ENCODE data around the gene SEPSECS.

Gene SEPSECS

DNA sequence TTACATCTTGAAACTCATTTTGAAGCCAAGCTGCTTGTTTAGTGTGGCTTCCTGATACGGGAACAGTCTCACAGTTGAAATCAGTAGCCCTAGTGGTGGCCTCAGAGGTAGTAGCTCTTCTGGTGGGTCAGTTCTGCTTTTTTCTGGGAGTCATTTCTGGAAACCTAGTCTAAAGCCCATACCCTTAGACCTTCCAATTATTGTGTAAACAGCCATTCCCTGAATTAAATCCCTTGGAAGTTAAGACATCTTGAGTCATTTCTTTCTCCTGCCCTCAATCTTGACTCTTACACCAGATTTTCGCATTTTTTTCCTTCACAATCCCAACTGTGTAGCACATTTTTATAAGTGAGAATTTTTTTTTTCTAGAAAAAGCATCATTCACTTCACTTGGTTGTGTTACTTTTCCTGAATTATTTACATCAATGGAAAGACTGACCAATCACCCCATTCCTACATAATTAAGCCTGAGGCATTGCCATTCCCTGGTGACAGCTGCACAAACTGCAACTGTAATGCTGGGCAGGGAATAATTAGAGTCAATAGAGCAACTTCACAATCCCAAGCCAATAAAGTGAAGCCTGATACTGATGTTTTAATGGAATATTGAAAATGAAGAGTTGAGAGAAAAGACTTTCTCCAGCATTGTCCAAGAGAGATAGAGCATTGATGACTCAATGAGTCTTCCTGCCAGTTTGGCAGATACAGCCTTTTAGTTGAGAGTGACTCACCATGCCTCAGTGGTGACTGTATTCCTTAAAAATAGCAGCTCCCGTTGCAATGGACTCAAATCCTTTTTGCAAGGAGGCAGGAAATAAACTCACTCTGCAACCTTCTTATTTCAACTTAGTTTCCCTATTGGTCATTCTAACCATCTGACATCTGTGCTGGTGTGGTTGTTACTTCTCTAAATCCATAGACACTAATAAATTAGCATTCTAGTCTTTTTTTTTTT is 13.0 kb upstream of the SEPSECS start:
- Histone ChIP-seq H2BK120ac (ENCODE audit: low read depth, low read length) (no peak overlapping the region), H3K4me2 (ENCODE audit: low read length) (no peak overlapping the region), H3K9ac (ENCODE audit: low read length) (no peak overlapping the region), H3K4ac (ENCODE audit: low read depth, low read length) (no peak overlapping the region), H2BK15ac (replicated peaks; ENCODE audit: low read depth) (no peak overlapping the region), H3K79me1 (ENCODE audit: low read length) (no peaks in the 10 kb centered on the region), H2AK5ac (ENCODE audit: low read length) (no peak overlapping the region), H3K4me3 (ENCODE audit: low read length) (no peak overlapping the region), H2BK5ac (ENCODE audit: low read length) (no peak overlapping the region), H4K8ac (ENCODE audit: low read depth, low read length) (no peak overlapping the region), H3K23ac (ENCODE audit: low read length) (no peak overlapping the region), H3K4me1 (ENCODE audit: control insufficient read depth, low read depth, low read length) (no peaks in the 10 kb centered on the region), H3K79me2 (ENCODE audit: control insufficient read depth, insufficient read depth, low read length) (no peaks in the 10 kb centered on the region), H3K56ac (ENCODE audit: low read length) (no peak overlapping the region), H3K36me3 (ENCODE audit: control insufficient read depth, insufficient read depth, low read length) (no peaks in the 10 kb centered on the region), H3K27ac (ENCODE audit: low read depth, low read length) (no peak overlapping the region), H3K18ac (ENCODE audit: low read length) (no peak overlapping the region), H3K27me3 (ENCODE audit: insufficient read depth, low read length, poor library complexity) (no peaks in the 10 kb centered on the region), H4K5ac (ENCODE audit: low read length) (no peak overlapping the region)
- DNase-seq = peak; percentile 92
- WGBS (ENCODE audit: extremely low coverage, insufficient coverage, low lambda C conversion rate) = no CpG with 5 or more reads among the region's 3 CpGs

DNA sequence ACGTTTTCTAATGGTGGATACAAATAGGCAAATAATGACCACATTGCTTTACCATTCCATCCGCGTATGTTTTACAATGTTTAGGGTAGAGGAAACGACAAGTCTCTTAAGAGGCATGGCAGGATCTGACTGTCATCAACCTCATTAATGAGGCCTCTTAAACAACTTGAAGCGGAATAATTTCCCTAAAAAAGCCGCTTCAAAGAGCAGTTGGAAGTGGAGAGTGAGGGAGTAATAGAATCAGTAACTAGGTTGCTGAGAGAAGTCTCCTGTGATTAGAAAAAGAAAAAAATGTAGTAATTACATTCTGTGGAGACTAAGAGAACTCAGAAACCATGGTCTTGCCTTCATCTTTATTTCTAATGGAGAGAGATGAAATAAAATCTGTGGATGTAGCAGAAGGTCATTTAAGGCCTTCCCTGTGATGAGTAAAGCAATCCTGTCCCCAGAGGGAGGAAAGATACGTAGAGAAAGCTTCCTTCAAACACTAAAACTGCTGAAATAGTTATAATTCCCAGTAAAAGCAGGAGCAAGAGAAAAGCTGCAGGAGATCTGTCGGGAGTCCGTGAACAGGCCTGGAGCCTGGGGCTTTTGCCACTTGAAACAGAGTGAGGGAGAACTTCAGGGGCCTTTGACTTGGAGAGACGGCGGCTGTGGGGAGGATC is 11.1 kb upstream of the SEPSECS start:
- H2BK5ac ChIP-seq (ENCODE audit: low read length) = no peak overlapping the region
- H3K4ac ChIP-seq (ENCODE audit: low read depth, low read length) = no peak overlapping the region
- H3K56ac ChIP-seq (ENCODE audit: low read length) = no peak overlapping the region
- H3K79me2 ChIP-seq (ENCODE audit: control insufficient read depth, insufficient read depth, low read length) = no peaks in the 10 kb centered on the region
- no peak overlapping the region for H3K9ac ChIP-seq (ENCODE audit: low read length)
- H3K27ac ChIP-seq (ENCODE audit: low read depth, low read length) = no peak overlapping the region
- no peak overlapping the region for H3K4me3 ChIP-seq (ENCODE audit: low read length)
- H3K18ac ChIP-seq (ENCODE audit: low read length) = no peak overlapping the region
- H2BK15ac ChIP-seq (replicated peaks; ENCODE audit: low read depth) = no peak overlapping the region
- H3K4me2 ChIP-seq (ENCODE audit: low read length) = no peak overlapping the region
- H3K27me3 ChIP-seq (ENCODE audit: insufficient read depth, low read length, poor library complexity) = no peaks in the 10 kb centered on the region
- no peak overlapping the region for H4K5ac ChIP-seq (ENCODE audit: low read length)
- H3K4me1 ChIP-seq (ENCODE audit: control insufficient read depth, low read depth, low read length) = no peaks in the 10 kb centered on the region
- no peak overlapping the region for H2AK5ac ChIP-seq (ENCODE audit: low read length)
- no peak overlapping the region for H4K8ac ChIP-seq (ENCODE audit: low read depth, low read length)
- H3K79me1 ChIP-seq (ENCODE audit: low read length) = no peaks in the 10 kb centered on the region
- H3K36me3 ChIP-seq (ENCODE audit: control insufficient read depth, insufficient read depth, low read length) = no peaks in the 10 kb centered on the region
- no CpG with 5 or more reads among the region's 11 CpGs for WGBS (ENCODE audit: extremely low coverage, insufficient coverage, low lambda C conversion rate)
- DNase-seq = no peak
- H2BK120ac ChIP-seq (ENCODE audit: low read depth, low read length) = no peak overlapping the region
- H3K23ac ChIP-seq (ENCODE audit: low read length) = no peak overlapping the region

GRCh38 chr4:25169446-25169845 is 9.2 kb upstream of the SEPSECS start:
- Histone ChIP-seq H3K23ac (ENCODE audit: low read length) (no peak overlapping the region), H3K27ac (ENCODE audit: low read depth, low read length) (no peak overlapping the region), H3K18ac (ENCODE audit: low read length) (no peak overlapping the region), H2BK120ac (ENCODE audit: low read depth, low read length) (no peak overlapping the region), H3K4me3 (ENCODE audit: low read length) (no peak overlapping the region), H3K79me2 (ENCODE audit: control insufficient read depth, insufficient read depth, low read length) (no peaks in the 10 kb centered on the region), H4K8ac (ENCODE audit: low read depth, low read length) (no peak overlapping the region), H3K36me3 (ENCODE audit: control insufficient read depth, insufficient read depth, low read length) (no peaks in the 10 kb centered on the region), H3K79me1 (ENCODE audit: low read length) (no peaks in the 10 kb centered on the region), H3K56ac (ENCODE audit: low read length) (no peak overlapping the region), H3K4me1 (ENCODE audit: control insufficient read depth, low read depth, low read length) (no peaks in the 10 kb centered on the region), H3K4ac (ENCODE audit: low read depth, low read length) (no peak overlapping the region), H3K9ac (ENCODE audit: low read length) (no peak overlapping the region), H2AK5ac (ENCODE audit: low read length) (no peak overlapping the region), H4K5ac (ENCODE audit: low read length) (no peak overlapping the region), H2BK15ac (replicated peaks; ENCODE audit: low read depth) (no peak overlapping the region), H3K27me3 (ENCODE audit: insufficient read depth, low read length, poor library complexity) (no peaks in the 10 kb centered on the region), H2BK5ac (ENCODE audit: low read length) (no peak overlapping the region), H3K4me2 (ENCODE audit: low read length) (no peak overlapping the region)
- DNase-seq = no peak

DNA sequence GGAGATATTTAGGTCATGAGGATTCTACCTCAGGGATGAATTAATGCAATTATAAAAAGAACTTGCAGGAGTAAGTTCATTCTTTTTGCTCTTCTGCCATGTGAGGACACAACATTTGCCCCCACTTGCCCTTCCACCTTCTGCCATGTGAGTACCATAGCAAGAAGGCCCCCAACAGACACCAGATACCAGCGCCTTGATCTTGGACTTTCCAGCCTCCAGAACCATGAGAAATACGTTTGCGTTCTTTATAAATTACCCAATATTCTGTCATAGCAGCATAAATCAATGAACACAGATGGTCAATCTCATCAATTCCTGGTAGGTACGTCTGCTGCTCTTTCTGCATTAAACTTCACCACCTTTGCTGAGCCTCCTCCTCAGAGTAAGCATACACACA is 5.7 kb upstream of the SEPSECS start:
- Histone ChIP-seq H3K18ac (ENCODE audit: low read length) (no peak overlapping the region), H4K5ac (ENCODE audit: low read length) (no peak overlapping the region), H3K4ac (ENCODE audit: low read depth, low read length) (no peak overlapping the region), H2BK5ac (ENCODE audit: low read length) (no peak overlapping the region), H3K56ac (ENCODE audit: low read length) (no peak overlapping the region), H3K4me1 (ENCODE audit: control insufficient read depth, low read depth, low read length) (peaks cover 4% of the 10 kb centered on the region), H3K27me3 (ENCODE audit: insufficient read depth, low read length, poor library complexity) (no peaks in the 10 kb centered on the region), H2BK15ac (replicated peaks; ENCODE audit: low read depth) (no peak overlapping the region), H3K79me2 (ENCODE audit: control insufficient read depth, insufficient read depth, low read length) (no peaks in the 10 kb centered on the region), H3K4me2 (ENCODE audit: low read length) (no peak overlapping the region), H3K9ac (ENCODE audit: low read length) (no peak overlapping the region), H3K79me1 (ENCODE audit: low read length) (no peaks in the 10 kb centered on the region), H2AK5ac (ENCODE audit: low read length) (no peak overlapping the region), H2BK120ac (ENCODE audit: low read depth, low read length) (no peak overlapping the region), H3K4me3 (ENCODE audit: low read length) (no peak overlapping the region), H3K27ac (ENCODE audit: low read depth, low read length) (no peak overlapping the region), H3K36me3 (ENCODE audit: control insufficient read depth, insufficient read depth, low read length) (no peaks in the 10 kb centered on the region), H4K8ac (ENCODE audit: low read depth, low read length) (no peak overlapping the region), H3K23ac (ENCODE audit: low read length) (no peak overlapping the region)
- no peak for DNase-seq
- WGBS (ENCODE audit: extremely low coverage, insufficient coverage, low lambda C conversion rate) = no CpG with 5 or more reads among the region's 4 CpGs

GRCh38 chr4:25163196-25163595 is 2.9 kb upstream of the SEPSECS start:
- Histone ChIP-seq H3K36me3 (ENCODE audit: control insufficient read depth, insufficient read depth, low read length) (no peaks in the 10 kb centered on the region), H3K79me2 (ENCODE audit: control insufficient read depth, insufficient read depth, low read length) (no peaks in the 10 kb centered on the region), H3K4me1 (ENCODE audit: control insufficient read depth, low read depth, low read length) (peaks cover 4% of the 10 kb centered on the region), H3K4me3 (ENCODE audit: low read length) (no peak overlapping the region), H3K23ac (ENCODE audit: low read length) (no peak overlapping the region), H4K8ac (ENCODE audit: low read depth, low read length) (no peak overlapping the region), H2BK120ac (ENCODE audit: low read depth, low read length) (no peak overlapping the region), H2BK5ac (ENCODE audit: low read length) (no peak overlapping the region), H3K4ac (ENCODE audit: low read depth, low read length) (no peak overlapping the region), H3K56ac (ENCODE audit: low read length) (no peak overlapping the region), H4K5ac (ENCODE audit: low read length) (no peak overlapping the region), H3K4me2 (ENCODE audit: low read length) (no peak overlapping the region), H3K27ac (ENCODE audit: low read depth, low read length) (no peak overlapping the region), H3K18ac (ENCODE audit: low read length) (no peak overlapping the region), H3K27me3 (ENCODE audit: insufficient read depth, low read length, poor library complexity) (no peaks in the 10 kb centered on the region), H3K79me1 (ENCODE audit: low read length) (no peaks in the 10 kb centered on the region), H3K9ac (ENCODE audit: low read length) (no peak overlapping the region), H2BK15ac (replicated peaks; ENCODE audit: low read depth) (no peak overlapping the region), H2AK5ac (ENCODE audit: low read length) (no peak overlapping the region)
- DNase-seq = no peak
- no CpG with 5 or more reads among the region's 1 CpG for WGBS (ENCODE audit: extremely low coverage, insufficient coverage, low lambda C conversion rate)
